Uterus (tissue), 2 donors: ENCODE data around the gene ZMYND12.

Experiments
- POLR2A ChIP-seq, 2 donors: fragments of 450-650 bp; IDR thresholded peaks; one replicate each; pipeline ENCODE4 v1.6.1; 2016; ENCODE audit warnings: antibody characterized with exemption in 2 of 2, mild to moderate bottlenecking in 1 of 2, moderate library complexity in 1 of 2
- TF ChIP-seq, protein P1 (sequence below), 4 experiments: fragments of 200-600 bp in 2 of 4; fragments of 450-650 bp in 2 of 4; sonication (generic) in 2 of 4; IDR thresholded peaks; one replicate each; pipeline ENCODE4 v1.5.1; 2016 to 2019; ENCODE audit warnings: antibody characterized with exemption in 4 of 4, mild to moderate bottlenecking in 2 of 4, moderate library complexity in 1 of 4

DNA sequence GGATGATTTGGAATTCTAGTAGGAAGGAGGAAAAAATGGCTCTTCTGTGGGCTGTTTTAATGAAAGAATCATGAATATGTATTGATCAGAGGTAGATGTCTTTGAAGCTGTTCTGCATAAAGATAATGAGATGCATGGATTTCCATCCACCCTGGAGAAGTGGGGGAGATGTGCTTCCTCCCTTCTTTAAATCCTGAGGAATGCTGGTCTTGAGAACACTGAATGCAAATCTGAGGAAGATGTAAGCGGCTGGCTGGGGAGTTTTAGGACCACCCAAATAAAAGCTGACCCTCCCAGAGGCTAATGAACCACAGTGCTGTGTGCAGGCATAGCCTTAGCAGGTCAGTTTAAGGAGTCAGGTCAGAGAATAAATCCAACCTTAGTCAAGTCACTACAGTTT, 37.3 kb downstream of the ZMYND12 start:
- TF ChIP-seq, protein P1, sequence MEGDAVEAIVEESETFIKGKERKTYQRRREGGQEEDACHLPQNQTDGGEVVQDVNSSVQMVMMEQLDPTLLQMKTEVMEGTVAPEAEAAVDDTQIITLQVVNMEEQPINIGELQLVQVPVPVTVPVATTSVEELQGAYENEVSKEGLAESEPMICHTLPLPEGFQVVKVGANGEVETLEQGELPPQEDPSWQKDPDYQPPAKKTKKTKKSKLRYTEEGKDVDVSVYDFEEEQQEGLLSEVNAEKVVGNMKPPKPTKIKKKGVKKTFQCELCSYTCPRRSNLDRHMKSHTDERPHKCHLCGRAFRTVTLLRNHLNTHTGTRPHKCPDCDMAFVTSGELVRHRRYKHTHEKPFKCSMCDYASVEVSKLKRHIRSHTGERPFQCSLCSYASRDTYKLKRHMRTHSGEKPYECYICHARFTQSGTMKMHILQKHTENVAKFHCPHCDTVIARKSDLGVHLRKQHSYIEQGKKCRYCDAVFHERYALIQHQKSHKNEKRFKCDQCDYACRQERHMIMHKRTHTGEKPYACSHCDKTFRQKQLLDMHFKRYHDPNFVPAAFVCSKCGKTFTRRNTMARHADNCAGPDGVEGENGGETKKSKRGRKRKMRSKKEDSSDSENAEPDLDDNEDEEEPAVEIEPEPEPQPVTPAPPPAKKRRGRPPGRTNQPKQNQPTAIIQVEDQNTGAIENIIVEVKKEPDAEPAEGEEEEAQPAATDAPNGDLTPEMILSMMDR (IDR thresholded peaks at IDR 0.05) = no peak
- TF ChIP-seq POLR2A (IDR thresholded peaks at IDR 0.05) = no peak
